ENCODE results near the gene GCLM. TPM values are rescaled to one million over a fixed set of nuclear protein-coding genes. Genes with fewer than 3 reads are reported as not detected.
"Not testable (repeated sequence)": the region's sequence is repeated elsewhere in the genome, so short reads cannot be mapped to it uniquely, and the experiment has no call there.

GCLM gene
- total RNA-seq, 1 experiment from 2014 or later, result 14.1 TPM

DNA sequence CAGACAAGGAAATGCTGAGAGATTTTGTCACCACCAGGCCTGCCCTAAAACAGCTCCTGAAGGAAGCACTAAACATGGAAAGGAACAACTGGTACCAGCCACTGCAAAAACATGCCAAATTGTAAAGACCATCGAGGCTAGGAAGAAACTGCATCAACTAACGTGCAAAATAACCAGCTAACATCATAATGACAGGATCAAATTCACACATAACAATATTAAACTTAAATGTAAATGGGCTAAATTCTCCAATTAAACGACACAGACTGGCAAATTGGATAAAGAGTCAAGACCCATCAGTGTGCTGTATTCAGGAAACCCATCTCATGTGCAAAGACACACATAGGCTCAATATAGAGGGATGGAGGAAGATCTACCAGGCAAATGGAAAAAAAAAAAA is 51.6 kb downstream of the GCLM start:
- H3K27ac Mint-ChIP-seq; ATAC-seq; POLR2A ChIA-PET; CTCF ChIA-PET; H3K4me3 Mint-ChIP-seq; H3K4me1 Mint-ChIP-seq; DNase-seq (ENCODE audit: low spot score): not testable (repeated sequence)
- Mint-ChIP-seq H3K36me3 (peaks cover 27% of the 10 kb centered on the region), H3K27me3 (ENCODE audit: low read depth) (peaks cover 32% of the 10 kb centered on the region), H3K9me3 (peaks cover 46% of the 10 kb centered on the region)

DNA sequence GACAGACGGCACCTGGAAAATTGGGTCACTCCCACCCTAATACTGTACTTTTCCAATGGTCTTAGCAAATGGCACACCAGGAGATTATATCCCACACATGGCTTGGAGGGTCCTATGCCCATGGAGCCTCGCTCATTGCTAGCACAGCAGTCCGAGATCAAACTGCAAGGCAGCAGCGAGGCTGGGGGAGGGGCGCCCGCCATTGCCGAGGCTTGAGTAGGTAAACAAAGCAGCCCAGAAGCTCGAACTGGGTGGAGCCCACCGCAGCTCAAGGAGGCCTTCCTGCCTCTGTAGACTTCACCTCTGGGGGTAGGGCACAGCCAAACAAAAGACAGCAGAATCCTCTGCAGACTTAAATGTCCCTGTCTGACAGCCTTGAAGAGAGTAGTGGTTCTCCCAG is 53.2 kb downstream of the GCLM start:
- peaks cover 32% of the 10 kb centered on the region for H3K27me3 Mint-ChIP-seq (ENCODE audit: low read depth)
- H3K4me1 Mint-ChIP-seq, CTCF ChIA-PET: not testable (repeated sequence)

DNA sequence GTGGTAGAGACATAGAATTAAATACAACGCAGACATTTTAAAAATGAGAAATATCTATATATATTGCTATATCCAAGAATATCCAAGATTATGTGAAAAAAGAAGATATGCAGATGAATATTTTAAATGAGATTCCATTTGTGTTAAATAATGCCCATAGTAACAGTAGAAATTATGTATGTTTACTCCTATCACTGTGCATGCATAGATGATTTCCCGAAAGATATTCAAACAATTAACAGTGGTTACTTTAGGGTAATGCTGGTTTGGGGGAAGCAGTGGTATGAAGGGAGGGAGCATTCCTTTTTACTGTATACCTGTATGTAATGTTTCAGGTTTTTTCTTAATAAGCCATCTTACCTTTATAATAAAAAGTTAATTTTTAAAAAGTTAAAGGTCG is 55.3 kb downstream of the GCLM start:
- ATAC-seq (no peak), DNase-seq (ENCODE audit: low spot score) (no peak)
- TF ChIP-seq JUN (CRISPR knock-in tag; IDR thresholded peaks at IDR 0.05) (no peak), SMAD3 (CRISPR knock-in tag; IDR thresholded peaks at IDR 0.05; ENCODE audit: borderline replicate concordance) (no peak), TEAD1 (CRISPR knock-in tag; IDR thresholded peaks at IDR 0.05) (no peak), ZNF263 (CRISPR knock-in tag; IDR thresholded peaks at IDR 0.05; ENCODE audit: low read depth) (no peak), HMGA2 (CRISPR knock-in tag; IDR thresholded peaks at IDR 0.05) (no peak), PRRX2 (CRISPR knock-in tag; IDR thresholded peaks at IDR 0.05) (no peak), NR2C2 (CRISPR knock-in tag; IDR thresholded peaks at IDR 0.05) (no peak), SP1 (CRISPR knock-in tag; conservative IDR thresholded peaks at IDR 0.05) (no peak), NFATC4 (CRISPR knock-in tag; IDR thresholded peaks at IDR 0.05) (no peak), TEAD4 (CRISPR knock-in tag; IDR thresholded peaks at IDR 0.05) (no peak)
- TF ChIP-seq, protein P1, sequence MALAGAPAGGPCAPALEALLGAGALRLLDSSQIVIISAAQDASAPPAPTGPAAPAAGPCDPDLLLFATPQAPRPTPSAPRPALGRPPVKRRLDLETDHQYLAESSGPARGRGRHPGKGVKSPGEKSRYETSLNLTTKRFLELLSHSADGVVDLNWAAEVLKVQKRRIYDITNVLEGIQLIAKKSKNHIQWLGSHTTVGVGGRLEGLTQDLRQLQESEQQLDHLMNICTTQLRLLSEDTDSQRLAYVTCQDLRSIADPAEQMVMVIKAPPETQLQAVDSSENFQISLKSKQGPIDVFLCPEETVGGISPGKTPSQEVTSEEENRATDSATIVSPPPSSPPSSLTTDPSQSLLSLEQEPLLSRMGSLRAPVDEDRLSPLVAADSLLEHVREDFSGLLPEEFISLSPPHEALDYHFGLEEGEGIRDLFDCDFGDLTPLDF (CRISPR knock-in tag; IDR thresholded peaks at IDR 0.05), result no peak
- TF ChIP-seq, protein P2, sequence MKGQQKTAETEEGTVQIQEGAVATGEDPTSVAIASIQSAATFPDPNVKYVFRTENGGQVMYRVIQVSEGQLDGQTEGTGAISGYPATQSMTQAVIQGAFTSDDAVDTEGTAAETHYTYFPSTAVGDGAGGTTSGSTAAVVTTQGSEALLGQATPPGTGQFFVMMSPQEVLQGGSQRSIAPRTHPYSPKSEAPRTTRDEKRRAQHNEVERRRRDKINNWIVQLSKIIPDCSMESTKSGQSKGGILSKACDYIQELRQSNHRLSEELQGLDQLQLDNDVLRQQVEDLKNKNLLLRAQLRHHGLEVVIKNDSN (CRISPR knock-in tag; IDR thresholded peaks at IDR 0.05), result no peak
- TF ChIP-seq, protein P3, sequence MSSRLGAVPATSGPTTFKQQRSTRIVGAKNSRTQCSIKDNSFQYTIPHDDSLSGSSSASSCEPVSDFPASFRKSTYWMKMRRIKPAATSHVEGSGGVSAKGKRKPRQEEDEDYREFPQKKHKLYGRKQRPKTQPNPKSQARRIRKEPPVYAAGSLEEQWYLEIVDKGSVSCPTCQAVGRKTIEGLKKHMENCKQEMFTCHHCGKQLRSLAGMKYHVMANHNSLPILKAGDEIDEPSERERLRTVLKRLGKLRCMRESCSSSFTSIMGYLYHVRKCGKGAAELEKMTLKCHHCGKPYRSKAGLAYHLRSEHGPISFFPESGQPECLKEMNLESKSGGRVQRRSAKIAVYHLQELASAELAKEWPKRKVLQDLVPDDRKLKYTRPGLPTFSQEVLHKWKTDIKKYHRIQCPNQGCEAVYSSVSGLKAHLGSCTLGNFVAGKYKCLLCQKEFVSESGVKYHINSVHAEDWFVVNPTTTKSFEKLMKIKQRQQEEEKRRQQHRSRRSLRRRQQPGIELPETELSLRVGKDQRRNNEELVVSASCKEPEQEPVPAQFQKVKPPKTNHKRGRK (CRISPR knock-in tag; IDR thresholded peaks at IDR 0.05; ENCODE audit: borderline replicate concordance), result no peak
- TF ChIP-seq, protein P4, sequence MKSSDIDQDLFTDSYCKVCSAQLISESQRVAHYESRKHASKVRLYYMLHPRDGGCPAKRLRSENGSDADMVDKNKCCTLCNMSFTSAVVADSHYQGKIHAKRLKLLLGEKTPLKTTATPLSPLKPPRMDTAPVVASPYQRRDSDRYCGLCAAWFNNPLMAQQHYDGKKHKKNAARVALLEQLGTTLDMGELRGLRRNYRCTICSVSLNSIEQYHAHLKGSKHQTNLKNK (CRISPR knock-in tag; IDR thresholded peaks at IDR 0.05), result no peak
- TF ChIP-seq, protein P5, sequence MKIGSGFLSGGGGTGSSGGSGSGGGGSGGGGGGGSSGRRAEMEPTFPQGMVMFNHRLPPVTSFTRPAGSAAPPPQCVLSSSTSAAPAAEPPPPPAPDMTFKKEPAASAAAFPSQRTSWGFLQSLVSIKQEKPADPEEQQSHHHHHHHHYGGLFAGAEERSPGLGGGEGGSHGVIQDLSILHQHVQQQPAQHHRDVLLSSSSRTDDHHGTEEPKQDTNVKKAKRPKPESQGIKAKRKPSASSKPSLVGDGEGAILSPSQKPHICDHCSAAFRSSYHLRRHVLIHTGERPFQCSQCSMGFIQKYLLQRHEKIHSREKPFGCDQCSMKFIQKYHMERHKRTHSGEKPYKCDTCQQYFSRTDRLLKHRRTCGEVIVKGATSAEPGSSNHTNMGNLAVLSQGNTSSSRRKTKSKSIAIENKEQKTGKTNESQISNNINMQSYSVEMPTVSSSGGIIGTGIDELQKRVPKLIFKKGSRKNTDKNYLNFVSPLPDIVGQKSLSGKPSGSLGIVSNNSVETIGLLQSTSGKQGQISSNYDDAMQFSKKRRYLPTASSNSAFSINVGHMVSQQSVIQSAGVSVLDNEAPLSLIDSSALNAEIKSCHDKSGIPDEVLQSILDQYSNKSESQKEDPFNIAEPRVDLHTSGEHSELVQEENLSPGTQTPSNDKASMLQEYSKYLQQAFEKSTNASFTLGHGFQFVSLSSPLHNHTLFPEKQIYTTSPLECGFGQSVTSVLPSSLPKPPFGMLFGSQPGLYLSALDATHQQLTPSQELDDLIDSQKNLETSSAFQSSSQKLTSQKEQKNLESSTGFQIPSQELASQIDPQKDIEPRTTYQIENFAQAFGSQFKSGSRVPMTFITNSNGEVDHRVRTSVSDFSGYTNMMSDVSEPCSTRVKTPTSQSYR (CRISPR knock-in tag; IDR thresholded peaks at IDR 0.05), result no peak
- H3K27ac Mint-ChIP-seq, result no peak overlapping the region
- no peak overlapping the region for H3K4me3 Mint-ChIP-seq
- H3K4me1 Mint-ChIP-seq, result no peaks in the 10 kb centered on the region
- ChIA-PET POLR2A (no interaction called here), CTCF (no interaction called here)
- peaks cover 31% of the 10 kb centered on the region for H3K27me3 Mint-ChIP-seq (ENCODE audit: low read depth)
- peaks cover 39% of the 10 kb centered on the region for H3K36me3 Mint-ChIP-seq
- H3K9me3 Mint-ChIP-seq, result peaks cover 52% of the 10 kb centered on the region

More for the DNA sequence above, 53.2 kb downstream of the GCLM start:
- DNase-seq (ENCODE audit: low spot score); H3K4me3 Mint-ChIP-seq; POLR2A ChIA-PET; ATAC-seq; H3K27ac Mint-ChIP-seq: not testable (repeated sequence)
- H3K36me3 Mint-ChIP-seq, result peaks cover 27% of the 10 kb centered on the region
- peaks cover 46% of the 10 kb centered on the region for H3K9me3 Mint-ChIP-seq
